HCT116 (cell line): ENCODE measurements around the gene NELFB. TPM values are rescaled to one million over a fixed set of nuclear protein-coding genes. Genes with fewer than 3 reads are reported as not detected.

ENCODE experiments used
- ATAC-seq: fragments of 200-7000 bp; cut with Tn5 transposase; 2 replicates; pipeline ENCODE4 v1.9.1; 2020; ENCODE audit warnings: mild to moderate bottlenecking, moderate library complexity
- BruUV-seq: library from RNA; stranded (reverse); fragments of 400-500 nt; replicated peaks from 2 replicates; lab custom pipeline; 2021; lab: Mats Ljungman, UMichigan
- CTCF ChIA-PET: fragments of 300-600 bp; sonication (Branson Sonifier 250); formaldehyde crosslinking; loops from one replicate; lab custom pipeline; 2021; ENCODE audit warnings: antibody characterized with exemption; lab: Charles Lee
- POLR2A ChIA-PET: fragments of 300-600, 350-600 bp; sonication (Branson Sonifier 250); formaldehyde crosslinking; loops from one replicate; lab custom pipeline; 2021; ENCODE audit warnings: antibody characterized with exemption; lab: Charles Lee
- RAD21 ChIA-PET, 2 experiments: fragments of 300-600 bp; sonication (Branson Sonifier 250); formaldehyde crosslinking; loops; one replicate each; lab custom pipeline; 2023; ENCODE audit warnings: low total read pairs in 2 of 2; ENCODE audit not compliant: uncharacterized antibody in 2 of 2, unreplicated experiment in 2 of 2, low non-redundant PET in 1 of 2; lab: Charles Lee
- DNase-seq: peaks from one replicate; pipeline ENCODE4 v3.0.0-alpha.2; 2010; ENCODE audit warnings: low read depth, low spot score
- H2AFZ ChIP-seq: fragments of 200-600 bp; shearing (Covaris generic), sonication (generic); 2 replicates; pipeline ENCODE4 v1.6.1; 2017; ENCODE audit warnings: low read depth, mixed run types, mixed read lengths, antibody characterized with exemption, low read length; ENCODE audit not compliant: poor library complexity, severe bottlenecking
- H3K27ac ChIP-seq: 2 replicates; pipeline ENCODE4 v1.5.1; 2012; ENCODE audit warnings: low read depth, low read length
- H3K27me3 ChIP-seq: fragments of 200-600 bp; sonication (generic); 2 replicates; pipeline ENCODE4 v1.6.1; 2016; ENCODE audit warnings: mixed run types, low read length, mixed read lengths; ENCODE audit not compliant: insufficient read depth
- H3K36me3 ChIP-seq, 2 experiments: fragments of 200-500 bp in 1 of 2; fragments of 200-600 bp in 1 of 2; sonication (Bioruptor generic) in 1 of 2; sonication (generic) in 1 of 2; 2 replicates each; pipeline versions ENCODE4 v1.5.1 to v1.6.1; 2014 to 2016; ENCODE audit warnings: low read length in 2 of 2, inconsistent platforms in 1 of 2, mixed read lengths in 1 of 2, mixed run types in 1 of 2; ENCODE audit not compliant: insufficient read depth in 2 of 2, control insufficient read depth in 1 of 2
- H3K4me1 ChIP-seq, 2 experiments: fragments of 200-600 bp in 1 of 2; sonication (generic) in 1 of 2; 2 replicates each; pipeline versions ENCODE4 v1.5.1 to v1.6.1; 2012 to 2017; ENCODE audit warnings: low read length in 2 of 2, inconsistent platforms in 1 of 2, mild to moderate bottlenecking in 1 of 2, mixed read lengths in 1 of 2, mixed run types in 1 of 2, moderate library complexity in 1 of 2; ENCODE audit not compliant: insufficient read depth in 2 of 2, control insufficient read depth in 1 of 2
- H3K4me2 ChIP-seq: fragments of 200-600 bp; sonication (generic); 2 replicates; pipeline ENCODE4 v1.6.1; 2017; ENCODE audit warnings: mixed run types, low read length, mixed read lengths
- H3K4me3 ChIP-seq, 2 experiments: fragments of 200-600 bp in 1 of 2; sonication (generic) in 1 of 2; replicated peaks in 1 of 2; 2 replicates each; pipeline ENCODE4 v1.5.1; 2011 to 2016; ENCODE audit warnings: low read length in 2 of 2, control low read depth in 1 of 2, low read depth in 1 of 2, mild to moderate bottlenecking in 1 of 2, mixed read lengths in 1 of 2, mixed run types in 1 of 2
- H3K79me2 ChIP-seq: fragments of 200-600 bp; sonication (generic); 2 replicates; pipeline ENCODE4 v1.6.1; 2017; ENCODE audit warnings: mild to moderate bottlenecking, mixed run types, low read length, moderate library complexity, mixed read lengths; ENCODE audit not compliant: insufficient read depth
- H3K9ac ChIP-seq: fragments of 200-600 bp; sonication (generic); 2 replicates; pipeline ENCODE4 v1.6.1; 2016; ENCODE audit warnings: low read length, mixed read lengths
- H3K9me2 ChIP-seq: fragments of 200-600 bp; sonication (generic), shearing (Covaris generic); 2 replicates; pipeline ENCODE4 v1.6.1; 2017; ENCODE audit warnings: mixed run types, mild to moderate bottlenecking, moderate library complexity; ENCODE audit not compliant: insufficient read depth
- H3K9me3 ChIP-seq, 2 experiments: fragments of 200-500 bp in 1 of 2; fragments of 200-600 bp in 1 of 2; sonication (Bioruptor generic) in 1 of 2; sonication (generic) in 1 of 2; 2 replicates each; pipeline ENCODE4 v1.6.1; 2014 to 2017; ENCODE audit warnings: low read length in 2 of 2, mixed read lengths in 2 of 2, inconsistent platforms in 1 of 2, low read depth in 1 of 2, mild to moderate bottlenecking in 1 of 2, mixed run types in 1 of 2, moderate library complexity in 1 of 2; ENCODE audit not compliant: control insufficient read depth in 1 of 2, insufficient read depth in 1 of 2
- H4K20me1 ChIP-seq: fragments of 200-600 bp; sonication (generic), shearing (Covaris generic); 2 replicates; pipeline ENCODE4 v1.6.1; 2017; ENCODE audit warnings: mixed run types, mild to moderate bottlenecking, moderate library complexity; ENCODE audit not compliant: insufficient read depth
- CEBPB ChIP-seq: IDR thresholded peaks from 2 replicates; pipeline ENCODE4 v1.6.1; 2012; ENCODE audit warnings: low read depth
- ELF1 ChIP-seq: IDR thresholded peaks from 2 replicates; pipeline ENCODE4 v1.6.1; 2012; ENCODE audit warnings: low read depth, borderline replicate concordance
- JUND ChIP-seq: IDR thresholded peaks from 2 replicates; pipeline ENCODE4 v1.6.1; 2012
- POLR2A ChIP-seq: IDR thresholded peaks from 2 replicates; pipeline ENCODE4 v1.7.0; 2011; ENCODE audit warnings: borderline replicate concordance; ENCODE audit not compliant: insufficient read depth, insufficient read length; ENCODE audit errors: extremely low read depth
- POLR2AphosphoS5 ChIP-seq: IDR thresholded peaks from 2 replicates; pipeline ENCODE4 v1.6.1; 2011; ENCODE audit warnings: mild to moderate bottlenecking, low read depth, low read length, moderate library complexity
- RAD21 ChIP-seq: IDR thresholded peaks from 2 replicates; pipeline ENCODE4 v1.6.1; 2012; ENCODE audit warnings: low read depth, mild to moderate bottlenecking
- REST ChIP-seq: IDR thresholded peaks from 2 replicates; pipeline ENCODE4 v1.6.1; 2012; ENCODE audit warnings: low read depth
- SIN3A ChIP-seq: IDR thresholded peaks from 2 replicates; pipeline ENCODE4 v1.6.1; 2012; ENCODE audit warnings: low read depth
- SP1 ChIP-seq: IDR thresholded peaks from 2 replicates; pipeline ENCODE4 v1.6.1; 2012; ENCODE audit warnings: low read depth
- TCF7L2 ChIP-seq: IDR thresholded peaks from 2 replicates; pipeline ENCODE4 v1.7.0; 2011; ENCODE audit warnings: borderline replicate concordance, inconsistent platforms; ENCODE audit not compliant: insufficient read depth, insufficient read length; ENCODE audit errors: extremely low read depth
- YY1 ChIP-seq: IDR thresholded peaks from 2 replicates; pipeline ENCODE4 v1.6.1; 2011; ENCODE audit warnings: low read length, low read depth, moderate library complexity, mild to moderate bottlenecking; ENCODE audit not compliant: insufficient replicate concordance; ENCODE audit errors: extremely low read depth
- intact Hi-C: fragments of 100-400 bp; cut with micrococcal nuclease; formaldehyde crosslinking; loops from 2 replicates; pipeline ENCODE4 v1.10.0; 2022
- total RNA-seq: library from RNA; stranded (reverse); gene quantifications from one replicate; pipeline ENCODE4 v1.2.1, GENCODE V29; 2021; ENCODE audit not compliant: unreplicated experiment
- TF ChIP-seq, protein P1 (sequence below), 3 experiments: fragments of 200-600 bp in 1 of 3; sonication (generic) in 1 of 3; IDR thresholded peaks in 2 of 3; conservative IDR thresholded peaks in 1 of 3; 2 replicates each; pipeline ENCODE4 v1.5.1; 2012 to 2017; ENCODE audit warnings: low read depth in 2 of 3, low read length in 2 of 3, antibody characterized with exemption in 1 of 3, borderline replicate concordance in 1 of 3, control low read depth in 1 of 3, mild to moderate bottlenecking in 1 of 3, mixed read lengths in 1 of 3, mixed run types in 1 of 3, moderate library complexity in 1 of 3; ENCODE audit not compliant: insufficient read depth in 1 of 3
- TF ChIP-seq, protein P2 (sequence below): IDR thresholded peaks from 2 replicates; pipeline ENCODE4 v1.6.1; 2012

NELFB gene
- total RNA-seq, 1 experiment from 2014 or later, result 86.4 TPM

- H3K9me2 ChIP-seq, result no peaks in the 10 kb centered on the region
- no peaks in the 10 kb centered on the region for H3K27me3 ChIP-seq
- no TSS peak for BruUV-seq
- RAD21 ChIA-PET, result interaction anchor here (0.6 to 1.9 kb wide), 8 partner anchors 14 to 181 kb away, joined by 3 to 9 read pairs (median 4); partner anchors contain the start of genes ANAPC2 (in 2 of the 2) and SSNA1 (in 2 of the 2)
- no peaks in the 10 kb centered on the region for H4K20me1 ChIP-seq
- peak overlapping the region; percentile 99 for H3K4me2 ChIP-seq
- H3K9me3 ChIP-seq, result no peaks in the 10 kb centered on the region
- peaks cover 44 to 61% of the 10 kb centered on the region in 2 experiments for H3K4me1 ChIP-seq
- CTCF ChIA-PET, result interaction anchor here (0.6 to 4.7 kb wide), 18 partner anchors 9 to 199 kb away, joined by 3 to 43 read pairs (median 6); partner anchors contain the start of genes ANAPC2, LRRC26, SAPCD2 and SSNA1
- peak overlapping the region; percentile 88 for H3K27ac ChIP-seq
- H3K36me3 ChIP-seq, result no peaks in the 10 kb centered on the region
- no peak overlapping the region for H2AFZ ChIP-seq
- POLR2A ChIA-PET, result interaction anchor here (0.9 to 2.5 kb wide), 7 partner anchors 9 to 98 kb away, joined by 3 to 16 read pairs (median 3); partner anchors contain the start of genes ANAPC2, SSNA1, TPRN and TUBB4B
- H3K4me3 ChIP-seq, result peak overlapping the region in 1 of 2 experiments; percentile 48; a peak in 3 of 4 replicates
- H3K9ac ChIP-seq, result peak overlapping the region; percentile 97; the same call in 1 of the 2 replicates
- DNase-seq, result no peak
- H3K79me2 ChIP-seq, result no peaks in the 10 kb centered on the region
- intact Hi-C loops, result loop anchor here (1.0 to 10.0 kb wide), 4 partner anchors 41 to 443 kb away; partner anchors contain the start of genes ANAPC2, NPDC1 and SSNA1
- TF ChIP-seq TCF7L2, result no peak
- TF ChIP-seq SP1, result no peak
- TF ChIP-seq YY1, result no peak
- TF ChIP-seq CEBPB, result no peak
- TF ChIP-seq ELF1, result no peak
- no peak for TF ChIP-seq REST
- no peak for TF ChIP-seq POLR2AphosphoS5
- TF ChIP-seq, protein P1, sequence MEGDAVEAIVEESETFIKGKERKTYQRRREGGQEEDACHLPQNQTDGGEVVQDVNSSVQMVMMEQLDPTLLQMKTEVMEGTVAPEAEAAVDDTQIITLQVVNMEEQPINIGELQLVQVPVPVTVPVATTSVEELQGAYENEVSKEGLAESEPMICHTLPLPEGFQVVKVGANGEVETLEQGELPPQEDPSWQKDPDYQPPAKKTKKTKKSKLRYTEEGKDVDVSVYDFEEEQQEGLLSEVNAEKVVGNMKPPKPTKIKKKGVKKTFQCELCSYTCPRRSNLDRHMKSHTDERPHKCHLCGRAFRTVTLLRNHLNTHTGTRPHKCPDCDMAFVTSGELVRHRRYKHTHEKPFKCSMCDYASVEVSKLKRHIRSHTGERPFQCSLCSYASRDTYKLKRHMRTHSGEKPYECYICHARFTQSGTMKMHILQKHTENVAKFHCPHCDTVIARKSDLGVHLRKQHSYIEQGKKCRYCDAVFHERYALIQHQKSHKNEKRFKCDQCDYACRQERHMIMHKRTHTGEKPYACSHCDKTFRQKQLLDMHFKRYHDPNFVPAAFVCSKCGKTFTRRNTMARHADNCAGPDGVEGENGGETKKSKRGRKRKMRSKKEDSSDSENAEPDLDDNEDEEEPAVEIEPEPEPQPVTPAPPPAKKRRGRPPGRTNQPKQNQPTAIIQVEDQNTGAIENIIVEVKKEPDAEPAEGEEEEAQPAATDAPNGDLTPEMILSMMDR (IDR thresholded peaks at IDR 0.05 in 2 of 3, conservative IDR thresholded peaks at IDR 0.05 in 1 of 3; ENCODE audit: borderline replicate concordance in 1 of 3, insufficient read depth in 1 of 3, low read depth in 2 of 3, low read length in 2 of 3), result no peak
- no peak for TF ChIP-seq POLR2A
- no peak for TF ChIP-seq JUND
- no peak for TF ChIP-seq SIN3A
- no peak for TF ChIP-seq RAD21
- TF ChIP-seq, protein P2, sequence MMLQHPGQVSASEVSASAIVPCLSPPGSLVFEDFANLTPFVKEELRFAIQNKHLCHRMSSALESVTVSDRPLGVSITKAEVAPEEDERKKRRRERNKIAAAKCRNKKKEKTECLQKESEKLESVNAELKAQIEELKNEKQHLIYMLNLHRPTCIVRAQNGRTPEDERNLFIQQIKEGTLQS, result no peak
- ATAC-seq, result no peak
Measured at GRCh38 chr9:137227853-137228505, 27.1 kb upstream of the NELFB start.
